Mesothelial cell of epicardium (in vitro differentiated cells): ENCODE measurements around the gene KRT9. TPM values are rescaled to one million over a fixed set of nuclear protein-coding genes. Genes with fewer than 3 reads are reported as not detected.

Experiments used
- DNase-seq, 2 experiments: peaks; one replicate each; pipeline ENCODE4 v3.0.0; 2021; ENCODE audit warnings: low spot score in 2 of 2; ENCODE audit not compliant: unreplicated experiment in 2 of 2
- H3K27ac Mint-ChIP-seq: 2 replicates; pipeline ENCODE4 v1.8.0; 2021; ENCODE audit warnings: mixed read lengths
- H3K27me3 Mint-ChIP-seq: 2 replicates; pipeline ENCODE4 v1.8.0; 2021; ENCODE audit warnings: low read depth, mixed read lengths
- H3K36me3 Mint-ChIP-seq: 2 replicates; pipeline ENCODE4 v1.8.0; 2021; ENCODE audit warnings: mixed read lengths
- H3K4me1 Mint-ChIP-seq: 2 replicates; pipeline ENCODE4 v1.8.0; 2021; ENCODE audit warnings: mixed read lengths
- H3K4me3 Mint-ChIP-seq: 2 replicates; pipeline ENCODE4 v1.8.0; 2021; ENCODE audit warnings: mild to moderate bottlenecking, moderate library complexity, mixed read lengths
- H3K9me3 Mint-ChIP-seq: 2 replicates; pipeline ENCODE4 v1.8.0; 2021; ENCODE audit warnings: mixed read lengths
- total RNA-seq: library from RNA; stranded (reverse); gene quantifications from 3 replicates; pipeline ENCODE4 v1.2.1, GENCODE V29; 2021
- TF ChIP-seq, protein P1 (sequence below): fragments of 200-600 bp; sonication (generic); IDR thresholded peaks from one replicate; pipeline ENCODE4 v1.5.0; 2021; ENCODE audit warnings: antibody characterized with exemption; ENCODE audit not compliant: unreplicated experiment

KRT9 gene
- total RNA-seq, 1 donor from 2014 or later: not detected

GRCh38 chr17:41520821-41521521 lies 50.9 kb downstream of the KRT9 start:
- H3K4me1 Mint-ChIP-seq: peaks cover 69% of the 10 kb centered on the region
- peaks cover 20% of the 10 kb centered on the region for H3K36me3 Mint-ChIP-seq
- peak overlapping the region; percentile 86 for H3K27ac Mint-ChIP-seq
- no peak overlapping the region for H3K4me3 Mint-ChIP-seq
- TF ChIP-seq, protein P1, sequence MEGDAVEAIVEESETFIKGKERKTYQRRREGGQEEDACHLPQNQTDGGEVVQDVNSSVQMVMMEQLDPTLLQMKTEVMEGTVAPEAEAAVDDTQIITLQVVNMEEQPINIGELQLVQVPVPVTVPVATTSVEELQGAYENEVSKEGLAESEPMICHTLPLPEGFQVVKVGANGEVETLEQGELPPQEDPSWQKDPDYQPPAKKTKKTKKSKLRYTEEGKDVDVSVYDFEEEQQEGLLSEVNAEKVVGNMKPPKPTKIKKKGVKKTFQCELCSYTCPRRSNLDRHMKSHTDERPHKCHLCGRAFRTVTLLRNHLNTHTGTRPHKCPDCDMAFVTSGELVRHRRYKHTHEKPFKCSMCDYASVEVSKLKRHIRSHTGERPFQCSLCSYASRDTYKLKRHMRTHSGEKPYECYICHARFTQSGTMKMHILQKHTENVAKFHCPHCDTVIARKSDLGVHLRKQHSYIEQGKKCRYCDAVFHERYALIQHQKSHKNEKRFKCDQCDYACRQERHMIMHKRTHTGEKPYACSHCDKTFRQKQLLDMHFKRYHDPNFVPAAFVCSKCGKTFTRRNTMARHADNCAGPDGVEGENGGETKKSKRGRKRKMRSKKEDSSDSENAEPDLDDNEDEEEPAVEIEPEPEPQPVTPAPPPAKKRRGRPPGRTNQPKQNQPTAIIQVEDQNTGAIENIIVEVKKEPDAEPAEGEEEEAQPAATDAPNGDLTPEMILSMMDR: no peak
- no peak for DNase-seq
- no peaks in the 10 kb centered on the region for H3K27me3 Mint-ChIP-seq
- no peaks in the 10 kb centered on the region for H3K9me3 Mint-ChIP-seq

- peaks cover 15% of the 10 kb centered on the region for H3K36me3 Mint-ChIP-seq
- no peaks in the 10 kb centered on the region for H3K9me3 Mint-ChIP-seq
- TF ChIP-seq, protein P1: no peak
- DNase-seq: no peak
- H3K27ac Mint-ChIP-seq: peak overlapping the region; percentile 68
- H3K4me1 Mint-ChIP-seq: peaks cover 61% of the 10 kb centered on the region
- no peaks in the 10 kb centered on the region for H3K27me3 Mint-ChIP-seq
- peak overlapping the region; percentile 8 for H3K4me3 Mint-ChIP-seq
These were observed 52.2 kb downstream of the KRT9 start for GRCh38 chr17:41519501-41520224.

GRCh38 chr17:41518789-41519449 lies 52.9 kb downstream of the KRT9 start, which contains the start of gene KRT15:
Gene KRT15, minus strand, starts transcription at chr17:41518890. Its CDS starts 63 bp downstream, at chr17:41518827.
- H3K27me3 Mint-ChIP-seq: no peaks in the 10 kb centered on the region
- no peak for DNase-seq
- peak within 1 kb of the TSS; percentile 68 for H3K27ac Mint-ChIP-seq
- H3K4me3 Mint-ChIP-seq: peak within 1 kb of the TSS; percentile 8
- H3K9me3 Mint-ChIP-seq: no peaks in the 10 kb centered on the region
- H3K36me3 Mint-ChIP-seq: peaks cover 10% of the 10 kb centered on the region
- peaks cover 55% of the 10 kb centered on the region for H3K4me1 Mint-ChIP-seq
- TF ChIP-seq, protein P1: no peak

GRCh38 chr17:41518031-41518430 lies 53.8 kb downstream of the KRT9 start:
- H3K9me3 Mint-ChIP-seq: no peaks in the 10 kb centered on the region
- H3K4me3 Mint-ChIP-seq: no peak overlapping the region
- H3K27ac Mint-ChIP-seq: no peak overlapping the region
- H3K27me3 Mint-ChIP-seq: no peaks in the 10 kb centered on the region
- H3K4me1 Mint-ChIP-seq: peaks cover 52% of the 10 kb centered on the region
- H3K36me3 Mint-ChIP-seq: peaks cover 1% of the 10 kb centered on the region
- TF ChIP-seq, protein P1: no peak
- DNase-seq: no peak

GRCh38 chr17:41516830-41517283 lies 55.0 kb downstream of the KRT9 start:
- TF ChIP-seq, protein P1: no peak
- Mint-ChIP-seq H3K27me3 (no peaks in the 10 kb centered on the region), H3K9me3 (no peaks in the 10 kb centered on the region), H3K4me1 (peaks cover 55% of the 10 kb centered on the region), H3K4me3 (no peak overlapping the region), H3K36me3 (no peaks in the 10 kb centered on the region), H3K27ac (no peak overlapping the region)
- DNase-seq: no peak
